Stimulated activated CD4-positive, alpha-beta T cell treated with anti-CD3 and anti-CD28 coated beads, Interleukin-1b, Interleukin-23, amount 100 ng/mL, for 24 hours (primary cell): ENCODE data around the gene OR5L2.
"Not testable (repeated sequence)": the region's sequence is repeated elsewhere in the genome, so short reads cannot be mapped to it uniquely, and the experiment has no call there.

Experiments used
- DNase-seq, 4 experiments: peaks; one replicate each; pipeline ENCODE4 v3.0.0-alpha.2; 2020; ENCODE audit warnings: low read depth in 4 of 4, low spot score in 1 of 4

Gene OR5L2

DNA sequence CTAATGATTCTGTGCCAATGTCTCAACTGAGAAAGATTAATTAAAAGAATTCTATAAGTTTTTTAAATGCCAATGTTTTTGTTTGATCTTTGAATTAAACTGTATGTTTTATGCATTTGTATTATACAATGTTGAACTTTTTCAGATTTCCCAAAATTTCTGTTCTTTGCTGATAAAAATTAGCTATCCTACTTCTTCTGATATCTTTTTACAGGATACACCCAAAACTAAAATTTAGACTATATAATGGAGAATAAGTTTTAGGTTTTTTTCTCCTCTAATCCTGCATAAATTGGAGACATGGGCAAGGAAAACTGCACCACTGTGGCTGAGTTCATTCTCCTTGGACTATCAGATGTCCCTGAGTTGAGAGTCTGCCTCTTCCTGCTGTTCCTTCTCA lies at the start of gene OR5L2:
Gene OR5L2 (plus strand): TSS at position 301 of the 400 bp plus-strand sequence. CDS start 0 bp downstream, at position 301.
- DNase-seq = no peak

DNA sequence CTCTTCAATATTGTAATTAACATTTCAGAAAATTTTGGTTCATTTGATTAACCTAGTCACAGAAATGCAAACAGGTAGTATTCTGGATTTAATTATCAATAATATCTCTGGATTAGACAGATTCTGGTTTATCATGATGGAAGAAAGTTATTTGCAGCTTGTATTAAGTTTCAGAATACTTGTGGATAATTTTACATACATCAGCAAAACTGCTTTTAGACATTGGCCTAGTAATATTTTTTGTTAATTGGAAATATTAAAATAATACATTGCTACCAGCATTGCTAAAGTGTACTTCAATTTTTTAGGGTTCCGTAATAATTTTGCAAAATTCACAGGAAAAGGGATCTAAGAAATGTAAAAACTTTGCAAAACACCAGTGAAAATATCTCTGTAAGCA lies 35.4 kb upstream of the OR5L2 start:
- no peak for DNase-seq

DNA sequence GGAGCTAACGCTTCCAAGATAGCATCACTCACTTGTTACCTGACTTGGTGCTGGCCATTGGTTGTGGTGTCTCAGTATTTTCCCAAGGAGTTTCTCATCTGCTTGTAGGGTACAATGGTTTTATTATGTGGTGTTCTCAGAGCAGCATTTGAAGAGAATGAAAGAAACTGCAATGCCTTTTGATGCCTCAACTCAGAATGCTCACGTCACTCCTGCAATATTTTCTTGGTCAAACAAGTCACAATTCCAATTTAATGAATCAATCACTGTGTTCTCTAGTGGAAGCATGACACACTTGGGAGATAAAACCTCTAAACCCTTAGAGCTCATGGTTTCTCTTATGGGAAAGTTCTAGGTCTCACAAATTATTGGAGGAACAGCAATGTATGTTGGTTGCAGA lies 33.7 kb upstream of the OR5L2 start:
- no peak for DNase-seq

DNA sequence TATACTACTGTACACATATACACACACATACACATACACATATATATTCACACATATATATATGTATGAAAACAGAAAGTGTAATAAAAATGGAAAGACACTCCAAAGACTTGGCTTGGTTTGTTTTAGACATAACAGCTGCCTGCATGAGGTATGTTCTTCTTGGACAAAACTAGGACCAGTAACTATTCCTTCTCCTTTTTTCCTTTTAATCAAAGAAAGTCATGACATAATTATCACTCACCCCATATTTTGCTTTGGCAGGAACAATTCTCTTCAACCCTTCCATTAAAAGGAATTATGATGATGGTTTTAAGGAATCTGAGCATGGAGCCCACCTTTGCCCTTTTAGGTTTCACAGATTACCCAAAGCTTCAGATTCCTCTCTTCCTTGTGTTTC lies 31.8 kb upstream of the OR5L2 start, which contains the start of gene OR5D14:
Gene OR5D14 (plus strand): TSS at position 301 of the 400 bp plus-strand sequence. CDS start 0 bp downstream, at position 301.
- no peak for DNase-seq

DNA sequence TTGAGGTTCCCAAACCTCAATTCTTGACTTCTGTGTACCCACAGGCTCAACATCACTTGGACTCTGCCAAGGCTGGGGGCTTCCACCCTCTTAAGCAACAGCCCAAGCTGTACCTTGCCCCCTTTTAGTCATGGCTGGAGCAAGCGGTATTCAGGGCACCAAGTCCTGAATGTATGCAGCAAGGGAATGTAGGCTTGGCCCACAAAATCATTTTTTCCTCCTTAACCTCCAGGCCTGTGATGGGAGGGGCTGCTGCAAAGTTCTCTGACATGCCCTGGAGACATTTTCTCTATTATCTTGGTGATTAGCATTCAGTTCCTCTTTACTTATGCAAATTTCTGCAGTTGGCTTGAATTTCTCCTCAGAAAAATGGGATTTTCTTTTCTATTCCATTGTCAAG lies 20.8 kb upstream of the OR5L2 start:
- DNase-seq = no peak

DNA sequence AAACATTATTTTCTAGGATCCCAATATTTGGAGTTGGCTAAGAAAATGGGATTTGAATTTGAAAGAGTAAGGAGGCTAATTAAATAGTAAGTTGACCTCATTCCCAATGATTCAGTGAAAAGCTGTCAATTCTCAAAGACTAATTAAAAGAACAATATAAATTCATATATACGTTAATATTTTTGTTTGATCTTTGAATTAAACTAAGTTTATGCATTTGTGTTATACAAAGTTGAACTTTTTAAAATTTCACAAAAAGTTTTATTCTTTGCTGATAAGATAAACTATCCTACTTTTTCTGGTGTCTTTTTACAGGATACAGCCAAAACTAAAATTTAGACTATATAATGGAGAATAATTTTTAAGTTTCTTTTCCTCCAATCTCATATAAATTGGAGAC lies 16.0 kb upstream of the OR5L2 start, which contains the start of gene OR5L1:
Gene OR5L1 (plus strand): TSS at position 301 of the 400 bp plus-strand sequence. CDS start 100 bp downstream, outside the sequence.
- no peak for DNase-seq

DNA sequence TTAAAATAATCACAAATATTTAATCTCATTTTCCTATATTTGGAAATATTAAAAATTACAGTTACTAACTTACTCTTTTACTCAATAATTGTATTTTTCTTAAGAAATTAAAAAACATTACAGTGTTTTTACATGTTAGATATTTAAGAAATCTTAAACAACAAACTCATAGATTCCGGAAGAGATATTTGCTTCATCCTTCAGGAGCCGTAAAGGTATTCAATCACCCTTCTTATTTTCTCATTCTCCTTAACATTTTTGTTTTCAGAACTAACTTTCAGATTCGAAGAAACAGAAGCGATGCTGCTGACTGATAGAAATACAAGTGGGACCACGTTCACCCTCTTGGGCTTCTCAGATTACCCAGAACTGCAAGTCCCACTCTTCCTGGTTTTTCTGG lies 7.7 kb upstream of the OR5L2 start, which contains the start of gene OR5D18:
Gene OR5D18 (plus strand): TSS at position 301 of the 400 bp plus-strand sequence. CDS start 0 bp downstream, at position 301.
- DNase-seq = no peak

DNA sequence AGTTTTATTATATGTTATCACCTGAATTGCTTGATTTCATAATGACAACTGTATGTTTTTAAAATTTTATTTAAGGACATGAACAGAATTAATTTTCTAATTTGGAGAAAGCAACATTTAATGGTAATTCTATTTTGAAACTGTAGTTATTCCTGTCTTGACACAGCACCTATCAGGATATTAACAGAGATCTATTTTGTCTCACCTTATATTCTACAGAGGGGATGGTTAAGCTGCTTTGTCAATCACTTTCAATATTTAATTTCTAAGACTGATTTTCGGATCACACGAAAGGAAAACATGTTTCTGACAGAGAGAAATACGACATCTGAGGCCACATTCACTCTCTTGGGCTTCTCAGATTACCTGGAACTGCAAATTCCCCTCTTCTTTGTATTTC lies 11.4 kb downstream of the OR5L2 start, which contains the start of gene OR5D16:
Gene OR5D16 (plus strand): TSS at position 301 of the 400 bp plus-strand sequence. CDS start 0 bp downstream, at position 301.
- DNase-seq = no peak

DNA sequence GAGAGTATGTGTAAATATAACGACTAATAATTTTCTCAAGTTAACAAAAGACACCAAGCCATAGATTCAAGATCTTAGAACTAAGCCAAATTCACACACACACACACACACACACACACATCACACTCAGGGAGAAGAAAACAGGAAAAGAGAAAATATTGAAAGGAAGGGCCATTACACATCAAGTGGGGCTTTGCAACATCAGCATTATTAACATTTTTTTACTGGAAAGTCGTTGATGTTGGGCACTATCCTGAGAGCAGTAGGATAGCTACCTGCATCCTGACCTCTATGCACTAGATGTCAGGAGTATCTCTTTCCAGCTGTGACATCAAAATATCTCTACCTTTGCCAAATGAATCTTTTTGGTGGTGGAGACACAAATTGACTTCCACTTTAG lies 20.4 kb downstream of the OR5L2 start:
- no peak for DNase-seq

DNA sequence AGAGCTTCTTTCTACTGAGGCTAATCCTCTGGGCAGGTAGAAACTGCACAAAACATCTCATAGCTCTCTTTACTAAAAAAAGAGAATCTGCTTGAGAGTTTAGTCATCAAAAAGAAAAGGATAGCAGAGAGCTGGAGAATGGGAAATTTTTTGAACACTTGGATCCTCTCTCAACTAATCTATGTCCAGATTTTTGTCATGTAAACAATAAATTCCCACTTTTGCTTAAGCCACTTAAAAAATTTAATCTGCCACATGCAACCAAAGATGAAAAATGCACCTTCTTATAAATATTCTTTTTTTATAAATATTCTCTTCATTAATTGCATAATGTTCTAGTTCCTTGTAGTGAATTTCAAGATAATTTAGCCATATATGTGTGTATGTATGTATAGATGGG lies 22.0 kb downstream of the OR5L2 start:
- DNase-seq = no peak

DNA sequence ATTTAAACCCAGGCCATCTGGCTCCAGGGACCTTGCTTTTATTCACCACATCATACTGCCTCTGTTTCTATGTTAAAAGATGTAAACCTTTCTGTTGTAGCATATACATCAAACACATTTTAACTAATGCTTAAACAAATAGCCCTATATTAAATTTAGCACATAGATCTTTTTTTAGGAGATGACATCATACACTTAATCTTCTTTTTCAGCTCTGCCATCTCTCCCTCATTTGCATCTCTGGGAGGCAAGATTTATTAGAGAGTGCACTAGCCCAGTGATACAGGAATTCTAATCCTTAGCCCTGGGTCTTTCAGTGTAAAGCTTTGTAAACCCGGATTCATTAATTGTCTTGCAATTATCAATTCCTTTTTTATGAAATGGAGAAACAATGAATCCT lies 25.1 kb downstream of the OR5L2 start:
- DNase-seq = no peak

DNA sequence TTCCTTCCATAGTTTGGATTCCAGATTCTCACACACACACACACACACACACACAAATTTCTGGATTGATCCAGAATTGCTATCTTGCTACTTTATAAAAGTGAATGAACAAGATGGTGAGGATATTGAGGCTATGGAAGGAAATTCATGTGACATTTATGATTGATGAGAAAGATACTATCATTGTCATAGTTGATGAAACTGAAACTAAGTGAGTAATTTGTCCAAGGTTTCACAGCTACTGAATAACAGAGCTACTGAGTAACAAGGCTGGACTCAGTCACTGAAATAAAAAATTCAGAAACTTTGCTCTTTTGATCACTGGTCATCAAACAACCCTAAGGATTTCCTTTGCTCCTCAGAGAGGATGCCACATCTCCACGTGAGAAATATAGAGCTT lies 27.7 kb downstream of the OR5L2 start:
- no peak for DNase-seq

DNA sequence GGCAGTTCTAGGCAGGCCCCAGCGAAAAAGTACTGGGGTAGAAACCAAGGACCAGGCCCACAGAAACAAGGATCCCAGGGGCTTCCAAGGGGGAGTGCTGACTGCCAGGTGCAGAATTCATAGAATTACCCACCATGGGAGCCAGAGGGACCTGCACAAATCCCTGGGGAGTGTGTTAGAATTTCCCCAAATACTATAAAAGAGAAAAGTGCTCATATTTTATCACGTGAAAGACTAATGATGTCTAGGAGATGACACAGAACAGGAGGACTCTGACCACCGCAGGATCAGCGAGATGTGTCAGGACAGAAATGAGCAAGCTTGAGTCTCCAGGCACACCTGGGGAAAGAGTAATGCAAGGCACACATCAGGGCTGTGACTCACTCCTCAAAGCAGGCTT lies 40.3 kb downstream of the OR5L2 start:
- DNase-seq = not testable (repeated sequence)

DNA sequence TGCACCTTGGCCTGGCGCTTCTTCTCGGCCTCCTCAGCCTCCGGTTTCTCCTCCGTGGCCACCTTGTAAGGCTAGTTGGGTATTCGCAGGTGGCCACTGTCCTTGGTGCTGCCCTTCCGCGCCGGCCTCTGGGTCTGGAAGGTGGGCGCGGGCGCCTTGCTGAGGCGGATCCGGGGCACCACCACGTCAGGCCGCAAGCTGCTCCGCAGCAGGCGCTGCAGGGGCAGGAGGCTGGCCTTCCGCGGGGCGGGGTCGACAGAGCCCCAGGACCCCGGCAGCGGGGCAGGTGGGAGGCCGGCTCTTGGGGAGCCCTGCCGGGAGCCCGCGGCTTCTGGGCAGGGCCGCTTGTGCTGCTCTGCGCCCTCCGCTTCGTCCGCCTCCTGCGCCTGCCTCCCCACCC lies 45.7 kb downstream of the OR5L2 start:
- DNase-seq = not testable (repeated sequence)

DNA sequence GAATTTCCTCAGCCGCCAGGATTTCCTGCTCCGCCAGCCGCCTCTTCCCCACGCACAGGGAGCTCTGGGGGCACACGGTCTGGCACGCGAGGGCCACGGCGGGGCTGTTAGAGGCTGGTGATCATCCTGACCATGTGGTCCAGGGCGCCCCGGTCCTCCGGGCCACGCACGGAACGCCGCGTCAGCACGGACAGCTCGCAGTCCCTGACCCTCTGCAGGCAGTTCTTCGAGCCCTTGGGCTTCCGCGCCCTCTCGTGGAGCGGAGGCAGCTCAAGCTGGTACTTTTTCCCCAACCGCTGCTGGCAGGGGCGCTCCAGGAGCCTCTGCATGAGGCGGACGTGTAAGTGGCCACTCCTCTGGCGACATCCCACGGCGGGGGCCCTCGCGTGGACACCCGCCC lies 46.1 kb downstream of the OR5L2 start:
- not testable (repeated sequence) for DNase-seq
